Erythroblast (primary cell): Measurements from ENCODE around the gene SHBG.
A peak's percentile ranks its signal among the peaks of the same experiment; 100 is the strongest.
"Not testable (repeated sequence)": the region's sequence is repeated elsewhere in the genome, so short reads cannot be mapped to it uniquely, and the experiment has no call there.

Experiments
- DNase-seq, 2 experiments: peaks; one replicate each; lab custom pipeline; 2025; lab: John Stamatoyannopoulos, UW
- GATA1 ChIP-seq: IDR thresholded peaks from 2 replicates; pipeline ENCODE4 v1.6.1; 2011; ENCODE audit warnings: low read depth, mild to moderate bottlenecking, control low read depth, low read length, moderate library complexity
- POLR2A ChIP-seq: IDR thresholded peaks from 2 replicates; pipeline ENCODE4 v1.6.1; 2011; ENCODE audit warnings: mild to moderate bottlenecking, low read length

SHBG gene

GRCh38 chr17:7591596-7591995 lies 38.3 kb upstream of the SHBG start:
- TF ChIP-seq GATA1, result no peak
- TF ChIP-seq POLR2A, result no peak
- no peak for DNase-seq

GRCh38 chr17:7592422-7593021 lies 37.4 kb upstream of the SHBG start:
- TF ChIP-seq GATA1 (no peak), POLR2A (no peak)
- no peak for DNase-seq

- TF ChIP-seq GATA1 (no peak), POLR2A (no peak)
- DNase-seq, result no peak
Measured at GRCh38 chr17:7593296-7593695, 36.6 kb upstream of the SHBG start.

GRCh38 chr17:7597561-7597960 lies 32.4 kb upstream of the SHBG start:
- DNase-seq, result not testable (repeated sequence)

- no peak for DNase-seq
- TF ChIP-seq GATA1, result no peak
- TF ChIP-seq POLR2A, result no peak
Measured at GRCh38 chr17:7606280-7606679, 23.7 kb upstream of the SHBG start.

- no peak for TF ChIP-seq POLR2A
- TF ChIP-seq GATA1, result no peak
- DNase-seq, result no peak
Measured at GRCh38 chr17:7610641-7611040, 19.3 kb upstream of the SHBG start.

GRCh38 chr17:7611635-7612293 lies 18.2 kb upstream of the SHBG start:
- no peak for TF ChIP-seq POLR2A
- TF ChIP-seq GATA1, result no peak
- DNase-seq, result peak; percentile 23 to 34

GRCh38 chr17:7612294-7612640 lies 17.7 kb upstream of the SHBG start:
- TF ChIP-seq POLR2A (no peak), GATA1 (no peak)
- no peak for DNase-seq

- TF ChIP-seq GATA1, result no peak
- no peak for TF ChIP-seq POLR2A
- DNase-seq, result peak; percentile 36 to 46
Measured at GRCh38 chr17:7613769-7614424, 16.0 kb upstream of the SHBG start.

- DNase-seq, result peak; percentile 100
- TF ChIP-seq GATA1, result no peak
- peak; percentile 57 for TF ChIP-seq POLR2A
Measured at GRCh38 chr17:7614425-7615264, 15.3 kb upstream of the SHBG start, which contains the start of gene FXR2. FXR2 (minus strand) TSS chr17:7614897; CDS start chr17:7614532, 365 bp downstream.

GRCh38 chr17:7615265-7615747 lies 14.6 kb upstream of the SHBG start:
- no peak for DNase-seq
- TF ChIP-seq GATA1, result no peak
- no peak for TF ChIP-seq POLR2A

- no peak for DNase-seq
- TF ChIP-seq GATA1 (no peak), POLR2A (no peak)
Measured at GRCh38 chr17:7618608-7619007, 11.3 kb upstream of the SHBG start.

GRCh38 chr17:7620835-7621234 lies 9.1 kb upstream of the SHBG start:
- DNase-seq, result no peak
- no peak for TF ChIP-seq POLR2A
- no peak for TF ChIP-seq GATA1

- TF ChIP-seq POLR2A, result no peak
- no peak for TF ChIP-seq GATA1
- DNase-seq, result no peak
Measured at GRCh38 chr17:7623661-7624060, 6.3 kb upstream of the SHBG start.

GRCh38 chr17:7625749-7626148 lies 4.2 kb upstream of the SHBG start:
- DNase-seq, result not testable (repeated sequence)
